Stimulated activated CD8-positive, alpha-beta memory T cell treated with anti-CD3 and anti-CD28 coated beads, Interleukin-4, amount 100 ng/mL, for 24 hours (primary cell): ENCODE data around the gene CMC1.
"Not testable (repeated sequence)": the region's sequence is repeated elsewhere in the genome, so short reads cannot be mapped to it uniquely, and the experiment has no call there.

Experiments
- DNase-seq: peaks from one replicate; pipeline ENCODE4 v3.0.0-alpha.2; 2020; ENCODE audit warnings: low read depth

CMC1 gene, protein sequence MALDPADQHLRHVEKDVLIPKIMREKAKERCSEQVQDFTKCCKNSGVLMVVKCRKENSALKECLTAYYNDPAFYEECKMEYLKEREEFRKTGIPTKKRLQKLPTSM

DNA sequence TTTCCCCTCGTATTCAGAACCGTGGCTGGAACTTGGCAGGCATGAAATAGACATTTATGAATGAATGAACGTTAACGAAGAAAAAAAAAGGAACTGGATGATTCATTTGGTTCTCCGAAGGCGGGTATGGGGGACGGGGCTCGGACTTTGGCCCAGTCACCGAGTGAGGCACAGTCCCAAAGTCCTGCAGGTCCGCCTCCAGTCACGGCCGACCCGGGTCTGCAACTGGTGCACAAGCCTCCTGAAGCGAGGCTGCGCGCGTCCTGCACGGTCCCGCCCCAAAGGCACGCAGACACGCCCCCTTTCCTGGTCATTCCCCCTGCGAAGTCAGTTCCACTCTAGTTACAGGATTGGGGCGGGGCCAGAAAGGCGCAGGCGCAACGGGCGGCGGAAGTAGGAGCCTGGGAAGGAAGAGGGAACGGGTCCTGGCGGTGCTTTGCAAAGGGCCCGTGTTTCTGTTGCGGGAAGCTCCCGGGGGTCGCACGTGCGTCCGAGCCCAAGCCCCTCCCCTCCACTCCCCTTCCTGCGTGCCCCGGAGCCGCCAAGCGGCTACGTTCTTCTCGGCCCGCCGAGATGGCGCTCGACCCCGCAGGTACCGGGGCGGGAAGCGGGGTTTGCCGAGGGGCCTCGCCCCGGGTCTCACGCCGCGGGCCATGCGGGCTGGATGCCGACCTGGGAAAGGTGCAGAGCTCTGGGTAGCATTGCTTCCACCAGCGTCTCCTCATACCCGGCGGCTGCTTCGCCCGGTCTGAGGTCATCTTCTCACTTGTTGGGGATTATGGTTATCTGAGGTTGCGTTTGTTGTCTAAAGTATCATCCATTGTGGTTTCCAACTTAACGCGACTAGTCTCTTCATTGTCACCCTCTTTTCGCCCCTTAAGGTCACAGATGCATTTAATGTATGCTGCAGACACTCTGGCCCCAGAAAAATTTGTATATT, at the start of gene CMC1:
Gene CMC1 (plus strand): TSS at position 399 of the 940 bp plus-strand sequence. CDS start 175 bp downstream, at position 574.
- peak; percentile 96 for DNase-seq

DNA sequence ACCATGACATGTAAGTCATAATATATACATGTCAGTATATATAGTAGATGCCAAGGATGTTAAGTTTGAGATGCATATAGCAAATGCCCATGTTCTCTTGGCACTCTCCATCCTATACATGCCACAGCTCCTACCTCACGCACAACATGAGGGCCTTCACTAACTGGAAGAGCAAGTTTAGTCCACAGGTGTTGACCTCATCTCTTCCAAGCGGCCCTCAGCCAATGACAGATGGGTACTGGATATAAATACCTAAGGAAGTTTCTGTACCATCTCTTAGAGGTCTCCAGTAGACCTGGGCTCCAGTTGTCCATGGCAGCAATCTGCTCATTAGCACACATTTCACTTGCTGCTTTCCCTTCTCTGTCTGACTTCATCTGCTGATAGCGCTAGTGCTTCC, 43.3 kb upstream of the CMC1 start:
- DNase-seq: no peak

DNA sequence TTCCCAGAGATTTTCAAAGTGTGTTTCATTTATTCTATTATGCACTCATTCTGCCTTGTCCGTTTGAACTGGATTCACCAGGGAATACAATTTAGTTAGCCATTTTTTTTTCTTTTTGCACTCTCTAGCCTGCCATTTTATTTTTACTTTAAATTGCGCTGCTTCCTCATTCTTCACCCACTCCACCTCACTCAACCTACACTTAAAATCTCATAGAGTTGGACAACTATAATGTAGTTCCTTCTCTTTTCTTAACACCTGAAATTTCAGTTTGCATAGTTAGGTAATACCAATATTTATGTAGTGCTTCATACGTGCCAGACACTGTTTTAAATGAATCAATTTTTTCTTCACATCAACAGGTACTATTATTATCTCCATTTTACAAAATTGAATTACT, 42.4 kb upstream of the CMC1 start:
- DNase-seq: no peak

DNA sequence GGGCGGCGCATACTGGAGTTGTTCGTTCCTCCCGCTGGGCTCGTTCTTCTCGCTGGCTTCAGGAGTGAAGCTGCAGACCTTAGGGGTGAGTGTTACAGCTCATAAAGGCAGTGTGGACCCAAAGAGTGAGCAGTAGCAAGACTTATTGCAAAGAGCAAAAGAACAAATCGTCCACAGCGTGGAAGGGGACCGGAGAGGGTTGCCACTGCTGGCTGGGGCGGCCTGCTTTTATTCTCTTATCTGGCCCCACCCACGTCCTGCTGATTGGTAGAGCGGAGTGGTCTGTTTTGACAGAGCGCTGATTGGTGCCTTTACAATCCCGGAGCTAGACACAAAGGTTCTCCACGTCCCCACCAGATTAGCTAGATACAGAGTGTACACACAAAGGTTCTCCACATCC, 41.8 kb upstream of the CMC1 start:
- not testable (repeated sequence) for DNase-seq

DNA sequence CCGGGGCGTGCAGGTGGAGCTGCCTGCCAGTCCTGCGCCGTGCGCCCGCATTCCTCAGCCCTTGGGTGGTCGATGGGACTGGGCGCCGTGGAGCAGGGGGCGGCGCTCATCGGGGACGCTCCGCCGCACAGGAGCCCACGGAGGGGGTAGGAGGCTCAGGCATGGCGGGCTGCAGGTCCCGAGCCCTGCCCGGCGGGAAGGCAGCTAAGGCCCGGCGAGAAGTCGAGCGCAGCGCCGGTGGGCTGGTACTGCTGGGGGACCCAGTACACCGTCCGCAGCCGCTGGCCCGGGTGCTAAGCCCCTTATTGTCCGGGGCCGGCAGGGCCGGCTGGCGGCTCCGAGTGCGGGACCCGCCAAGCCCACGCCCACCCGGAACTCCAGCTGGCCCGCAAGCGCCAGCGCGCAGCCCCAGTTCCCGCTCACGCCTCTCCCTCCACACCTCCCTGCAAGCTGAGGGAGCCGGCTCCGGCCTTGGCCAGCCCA, 41.0 kb upstream of the CMC1 start:
- not testable (repeated sequence) for DNase-seq

DNA sequence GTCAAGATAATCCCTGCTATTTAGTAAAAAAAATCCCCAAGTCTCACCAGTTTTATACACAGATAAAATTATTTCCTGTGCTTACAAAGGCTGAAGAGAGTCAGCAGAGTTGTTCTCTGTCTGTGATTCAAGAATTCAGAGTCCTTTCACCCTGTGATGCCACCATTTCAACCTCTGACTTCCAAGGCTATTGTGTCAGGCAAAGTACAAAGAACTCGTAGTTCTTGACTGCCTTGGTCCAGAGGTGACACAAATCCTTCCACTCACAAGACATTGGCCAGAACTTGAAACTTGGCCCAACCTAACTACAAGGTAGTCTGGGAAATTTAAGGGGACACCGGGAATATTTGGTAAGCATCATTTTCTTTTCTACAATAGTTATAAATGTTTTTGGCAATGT, 34.9 kb upstream of the CMC1 start:
- no peak for DNase-seq

DNA sequence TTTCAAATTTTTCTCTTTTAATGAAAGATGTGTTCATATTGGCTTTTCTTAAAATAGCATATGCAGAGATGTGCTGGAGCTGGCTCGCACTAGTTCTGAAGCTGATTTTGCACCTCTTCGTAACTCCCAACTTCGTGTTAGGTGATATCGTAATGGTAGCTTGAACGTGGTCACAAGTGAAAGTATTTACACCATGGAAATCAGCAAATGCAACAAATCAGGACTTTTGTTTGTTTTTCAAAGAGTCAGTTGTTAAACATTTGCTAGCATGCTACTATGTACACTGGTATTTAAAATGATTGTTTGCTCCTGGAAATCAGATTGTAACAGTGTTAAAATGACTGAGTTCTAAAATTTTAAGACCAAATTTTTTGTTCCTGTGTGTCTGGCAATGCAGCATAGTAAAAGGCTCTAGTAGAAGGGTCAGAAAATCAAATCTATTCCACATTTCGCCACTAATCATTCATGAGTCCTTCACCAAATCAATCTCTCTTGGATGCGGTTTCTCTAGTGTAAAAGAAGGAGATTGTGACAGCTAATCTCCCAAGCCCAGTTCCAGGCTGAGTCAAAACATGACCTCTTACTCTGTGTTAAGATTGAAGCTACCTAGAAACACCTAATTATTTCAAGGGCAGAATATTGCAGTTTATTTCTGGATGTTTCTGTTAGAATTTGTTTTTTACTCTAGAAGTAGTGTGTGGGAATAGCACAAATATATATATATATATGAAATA, 34.3 kb upstream of the CMC1 start:
- DNase-seq: no peak

DNA sequence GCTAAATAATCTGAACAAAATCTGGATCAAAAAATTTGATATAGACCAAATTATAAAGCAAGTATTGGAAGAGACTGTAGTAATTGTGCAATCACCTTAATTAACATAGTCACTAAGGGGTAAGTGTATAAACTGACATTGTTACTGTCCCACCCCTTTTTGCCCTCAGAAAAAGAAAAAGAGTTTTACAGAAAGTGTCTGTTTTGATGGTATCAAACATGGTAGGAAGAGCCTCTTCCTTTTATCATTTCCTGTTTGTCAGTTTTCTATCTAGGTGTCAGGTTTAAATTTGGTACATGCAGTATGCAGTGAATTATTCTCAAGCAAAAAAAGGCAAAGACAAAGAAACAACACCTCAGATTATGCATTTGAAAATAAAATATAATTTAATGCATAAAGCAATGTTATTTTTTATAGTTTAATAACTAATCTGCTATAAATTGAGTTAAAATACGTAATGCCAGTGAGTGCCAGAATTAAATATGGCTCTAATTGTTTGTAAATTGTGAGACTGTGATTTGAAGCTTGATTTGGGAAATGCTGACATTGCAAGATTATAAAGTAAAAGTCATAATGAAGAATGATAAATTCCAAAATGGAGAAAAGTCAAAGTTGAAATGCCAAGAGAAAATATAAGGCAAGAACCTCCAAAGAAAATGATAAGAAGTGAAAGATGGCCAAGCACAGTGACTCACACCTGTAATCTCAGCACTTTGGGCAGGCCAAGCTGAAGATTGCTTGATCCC, 30.3 kb upstream of the CMC1 start:
- DNase-seq: no peak

DNA sequence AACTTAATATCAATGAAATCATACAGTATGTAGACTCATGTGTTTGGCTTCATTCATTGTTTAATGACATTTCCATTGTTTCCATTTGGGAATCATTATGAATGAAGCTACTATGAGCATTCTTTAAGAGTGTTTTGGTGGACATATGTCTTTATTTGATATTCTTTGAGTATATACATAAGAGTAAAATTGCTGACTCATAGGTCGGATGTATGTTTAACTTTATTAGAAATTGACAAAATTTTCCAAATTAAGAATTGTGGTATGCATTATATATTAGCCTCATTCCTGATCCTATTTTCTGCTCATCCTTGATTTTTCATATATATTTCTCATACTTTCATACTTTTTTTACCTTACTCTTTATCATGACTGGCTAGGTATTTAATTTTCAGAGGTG, 28.7 kb upstream of the CMC1 start:
- DNase-seq: no peak

DNA sequence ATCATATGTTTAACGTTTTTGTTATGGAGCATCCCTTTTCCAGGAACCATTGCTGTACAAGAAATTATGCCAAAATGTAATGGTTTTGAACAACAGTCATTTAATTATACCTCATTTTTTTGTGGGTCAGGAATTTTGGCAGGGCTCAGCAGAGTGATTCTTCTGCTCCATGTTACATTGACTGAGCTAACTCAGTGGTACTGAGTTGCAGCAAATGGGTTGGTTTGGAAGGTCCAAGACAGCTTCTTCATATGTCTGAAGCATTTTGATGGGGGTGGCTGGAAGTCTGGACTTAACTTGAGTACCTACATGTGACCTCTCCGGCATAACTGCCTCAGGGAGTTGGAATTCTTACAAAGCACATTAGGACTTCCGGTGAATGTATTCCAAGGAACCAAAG, 26.0 kb upstream of the CMC1 start:
- DNase-seq: no peak

DNA sequence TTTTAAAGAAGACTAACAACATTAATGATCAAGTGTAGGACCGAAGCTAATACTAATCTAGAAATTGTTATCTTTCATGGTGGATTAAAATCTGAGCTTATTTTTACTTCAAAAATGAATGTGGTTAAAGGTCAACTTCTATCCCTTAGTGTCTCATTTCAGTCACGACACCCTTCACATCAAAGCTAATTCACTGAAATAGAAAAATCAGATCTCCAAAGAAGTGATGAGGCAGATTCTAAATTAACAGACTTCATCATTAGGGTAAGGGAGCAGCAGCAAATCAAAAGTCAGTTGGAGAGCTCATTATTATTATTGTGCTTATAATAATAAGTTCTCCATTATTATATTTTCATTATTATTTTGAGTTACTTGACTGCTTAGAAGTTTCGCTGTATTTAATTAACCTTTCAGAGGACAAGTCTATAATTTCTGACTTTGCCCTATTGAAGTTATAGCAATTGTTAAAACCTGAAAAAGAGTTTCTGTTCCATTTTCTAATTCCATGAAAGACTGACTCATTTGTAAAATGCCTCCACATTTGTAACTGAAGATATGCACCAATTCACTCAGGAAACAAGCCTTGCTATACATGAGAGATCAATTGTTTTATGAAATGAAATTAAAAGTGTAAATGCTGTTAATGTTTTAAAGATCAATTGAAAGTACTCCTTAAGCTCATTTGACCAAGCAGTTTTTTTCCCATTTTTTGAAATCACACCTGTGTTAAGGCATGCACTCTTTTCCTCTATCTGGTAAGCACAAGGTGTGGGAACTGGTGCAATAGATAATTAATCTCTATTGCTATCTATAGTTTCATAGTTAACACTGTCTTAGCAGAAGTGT, 23.1 kb upstream of the CMC1 start:
- no peak for DNase-seq

DNA sequence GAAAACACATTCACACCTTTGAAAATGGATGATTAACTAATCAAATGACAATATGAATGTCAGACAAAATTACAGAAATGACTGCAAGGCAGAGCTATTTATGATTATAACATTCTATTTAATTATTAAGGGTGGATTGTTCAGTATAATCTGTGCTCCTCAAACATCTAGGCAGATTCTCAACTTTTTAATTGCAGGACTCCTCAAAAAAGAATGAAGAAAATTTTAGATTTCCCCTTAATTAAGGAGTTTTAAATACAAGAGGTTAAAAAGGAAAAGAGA, 22.6 kb upstream of the CMC1 start:
- DNase-seq: no peak

DNA sequence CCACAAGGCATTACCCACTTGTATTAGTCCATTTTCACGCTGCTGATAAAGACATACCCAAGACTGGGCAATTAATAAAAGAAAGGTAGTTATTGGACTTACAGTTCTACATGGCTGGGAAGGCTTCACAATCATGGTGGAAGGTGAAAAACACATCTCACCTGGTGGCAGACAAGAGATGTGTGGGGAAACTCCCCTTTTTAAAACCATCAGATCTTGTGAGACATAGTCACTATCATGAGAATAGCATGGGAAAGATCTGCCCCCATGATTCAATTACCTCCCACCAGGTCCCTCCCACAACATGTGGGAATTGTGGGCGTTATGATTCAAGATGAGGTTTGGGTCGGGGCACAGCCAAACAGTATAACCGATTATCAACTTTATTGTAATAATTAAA, 17.0 kb upstream of the CMC1 start:
- DNase-seq: no peak

DNA sequence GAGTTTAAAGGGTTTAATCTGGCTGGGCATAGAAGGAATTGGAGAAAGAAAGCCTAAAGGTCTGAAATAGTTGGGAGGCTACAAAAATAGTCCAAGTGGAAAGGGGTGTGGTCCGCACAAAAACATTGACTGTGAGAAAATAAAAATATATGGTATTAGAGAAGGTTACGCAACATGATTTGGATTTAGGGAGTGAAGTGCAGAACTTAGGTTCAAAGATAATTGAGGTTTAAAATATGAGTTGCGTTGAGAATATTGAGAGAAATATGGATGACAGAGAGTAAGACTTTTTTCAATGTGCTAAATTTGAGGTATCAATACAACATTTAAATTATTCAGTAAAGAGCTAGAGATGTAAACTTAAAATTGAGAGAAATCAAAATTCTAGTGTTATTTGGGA, 15.4 kb upstream of the CMC1 start:
- DNase-seq: no peak

DNA sequence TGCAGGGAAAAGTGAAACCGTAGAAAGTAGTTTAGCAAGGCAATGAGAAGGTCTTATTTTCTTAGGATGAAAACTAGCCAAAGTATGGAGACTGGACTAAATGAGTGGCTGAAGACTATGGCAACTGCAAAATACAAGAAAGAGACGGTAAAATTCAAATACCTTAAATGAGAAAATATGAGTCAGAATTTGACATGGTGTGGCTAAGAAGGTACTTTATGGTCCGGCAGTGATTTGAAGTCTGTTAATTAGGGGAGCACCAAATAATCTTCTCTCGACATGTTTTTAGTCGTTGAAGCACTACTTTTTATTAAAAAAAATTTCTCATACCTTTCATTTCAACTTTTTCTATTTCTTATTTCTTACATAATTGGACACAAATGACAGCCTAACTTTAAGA, 12.8 kb upstream of the CMC1 start:
- no peak for DNase-seq

DNA sequence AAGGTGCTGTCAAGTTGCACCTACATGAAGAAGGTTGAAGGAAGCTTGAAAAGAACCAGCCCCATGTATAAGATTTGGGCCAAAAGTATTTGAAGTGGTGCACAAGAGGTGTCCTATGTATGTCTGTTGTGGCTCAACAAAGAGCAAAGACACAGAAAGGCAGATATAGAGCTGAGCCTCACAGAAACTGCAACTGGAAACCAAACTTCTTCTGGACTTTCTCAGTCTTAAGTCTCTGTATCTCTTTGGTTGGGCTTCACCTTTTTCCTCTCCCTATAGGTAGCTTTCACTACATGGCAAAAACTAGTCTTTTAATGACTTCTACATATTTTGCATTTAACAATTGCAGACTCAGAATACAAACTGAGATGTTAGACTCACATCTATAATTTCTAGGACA, 8.8 kb upstream of the CMC1 start:
- DNase-seq: no peak

DNA sequence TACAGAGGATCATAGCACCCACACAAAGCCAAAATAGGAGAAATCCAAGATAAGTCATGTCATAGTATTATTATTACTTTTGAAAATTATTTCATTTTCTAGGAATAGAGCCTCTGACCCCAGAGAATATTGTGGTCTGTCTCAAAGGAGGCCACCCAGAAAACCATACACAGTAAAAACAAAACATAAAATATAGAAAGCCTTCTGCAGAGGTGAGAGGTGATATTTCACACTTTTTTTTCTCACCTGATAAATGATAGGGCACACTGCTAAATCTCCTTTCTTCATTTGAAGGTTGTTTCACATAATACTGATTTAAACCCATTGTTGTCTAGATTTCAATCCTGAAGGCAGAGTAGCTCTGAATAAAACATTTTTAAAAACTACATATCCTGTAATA, 7.0 kb upstream of the CMC1 start:
- DNase-seq: no peak

DNA sequence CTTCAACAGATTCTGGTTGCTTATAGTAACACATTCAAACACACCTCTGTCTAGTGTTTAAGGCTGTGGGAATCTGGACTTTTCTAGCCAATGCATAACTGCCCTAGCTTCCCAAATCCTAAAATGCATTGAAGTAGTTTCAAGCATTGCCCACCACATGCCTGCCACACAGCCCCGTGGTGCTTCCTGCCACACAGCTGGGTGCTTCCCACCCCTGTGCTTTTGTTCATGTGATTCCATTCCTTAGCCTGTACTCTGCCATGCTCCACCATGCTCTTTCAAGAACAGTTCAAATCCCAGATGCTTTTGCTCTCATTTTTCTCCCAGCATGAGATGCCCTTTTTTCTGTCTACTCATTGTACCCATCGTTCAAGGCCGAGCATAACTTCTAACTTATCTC, 2.3 kb upstream of the CMC1 start:
- DNase-seq: no peak

DNA sequence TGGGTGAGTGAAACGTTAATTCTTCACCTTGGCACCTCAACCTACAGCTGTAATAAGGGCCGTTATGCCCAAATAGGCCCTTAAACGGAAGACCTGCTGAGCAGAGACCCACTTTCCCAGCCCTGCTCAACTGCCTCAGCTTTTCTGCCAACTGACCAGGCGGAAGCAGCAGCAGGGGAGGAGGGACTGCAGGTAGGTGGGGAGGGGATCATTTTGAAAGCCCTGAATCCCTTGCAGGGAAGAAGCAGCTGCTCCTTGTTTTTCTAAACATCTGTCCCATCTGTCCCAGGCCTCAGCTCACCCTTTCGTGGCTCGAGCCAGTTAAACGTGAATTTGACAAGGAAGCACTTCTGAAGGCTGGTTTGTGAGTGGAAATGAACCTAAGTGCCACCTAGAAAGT, 978 bp upstream of the CMC1 start:
- no peak for DNase-seq

DNA sequence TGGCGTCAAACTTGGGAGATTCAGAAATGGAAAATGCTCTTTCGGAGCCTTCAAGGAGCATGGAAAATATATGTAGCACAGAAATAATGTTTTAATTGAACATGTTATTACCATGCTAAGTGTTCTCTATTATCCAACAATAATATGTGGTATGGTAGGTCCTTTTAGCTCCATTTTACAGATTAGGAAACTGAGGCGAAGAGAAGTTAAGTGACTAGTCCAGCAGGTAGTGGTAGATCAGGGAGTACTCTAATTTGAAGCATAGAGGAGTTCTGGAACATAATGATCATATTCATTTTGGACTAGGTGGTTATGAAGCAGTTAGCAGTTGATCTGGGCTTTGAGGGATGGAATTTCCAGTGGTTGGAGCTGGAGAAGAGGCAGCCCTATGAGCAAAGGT, 1.1 kb downstream of the CMC1 start:
- no peak for DNase-seq

DNA sequence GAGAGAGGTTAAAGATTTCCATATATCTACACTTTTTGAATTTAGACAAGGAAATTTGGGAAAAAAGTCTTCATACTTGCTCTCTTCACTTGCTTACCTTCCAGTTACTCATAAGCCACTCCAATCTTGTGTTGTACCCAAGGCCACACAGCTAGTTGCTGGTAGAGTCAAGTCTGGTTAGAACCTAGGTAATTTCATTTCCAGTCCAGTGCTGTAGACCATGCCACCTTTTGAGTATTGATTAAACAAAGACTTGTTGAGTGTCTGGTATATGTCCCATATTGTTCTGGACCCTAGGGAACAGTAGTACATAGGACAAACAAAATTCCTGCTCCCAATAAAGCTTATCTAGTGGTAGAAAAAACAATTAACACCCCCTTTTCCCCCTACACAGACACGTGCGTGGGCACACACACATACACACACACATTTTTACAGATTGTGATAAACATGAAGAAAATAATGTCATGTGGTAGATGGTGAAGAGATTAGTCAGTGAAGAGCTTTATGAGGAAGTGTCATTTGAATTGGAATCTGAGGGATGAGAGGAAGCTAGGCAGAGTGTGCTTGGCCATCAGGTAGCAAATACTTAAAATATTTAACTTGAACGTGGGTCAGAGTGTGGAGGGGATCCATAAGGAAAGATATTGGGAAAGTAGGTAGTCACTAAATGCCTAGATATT, 2.1 kb downstream of the CMC1 start:
- no peak for DNase-seq
